RWPE2 (cell line): ENCODE results near the gene BBS12.

Experiments used
- ATAC-seq: fragments of 200-7000 bp; cut with Tn5 transposase; 3 replicates; pipeline ENCODE4 v1.9.1; 2021; ENCODE audit warnings: low read depth
- DNase-seq: peaks from one replicate; pipeline ENCODE4 v3.0.0-alpha.2; 2020; ENCODE audit warnings: low spot score
- H3K27ac ChIP-seq: fragments of 450-650 bp; 2 replicates; pipeline ENCODE4 v1.5.1; 2017; ENCODE audit warnings: mild to moderate bottlenecking; ENCODE audit not compliant: poor library complexity, severe bottlenecking
- H3K27me3 ChIP-seq: fragments of 250-450 bp; sonication (Bioruptor Pico); 2 replicates; pipeline ENCODE4 v1.5.1; 2021; ENCODE audit warnings: mild to moderate bottlenecking, moderate library complexity; ENCODE audit not compliant: insufficient read depth, poor library complexity, severe bottlenecking
- H3K36me3 ChIP-seq: fragments of 250-450 bp; sonication (Bioruptor Pico); 2 replicates; pipeline ENCODE4 v1.5.1; 2020; ENCODE audit warnings: low read depth, mild to moderate bottlenecking, moderate library complexity
- H3K4me1 ChIP-seq: fragments of 250-450 bp; sonication (Bioruptor Pico); 2 replicates; pipeline ENCODE4 v1.5.1; 2021; ENCODE audit warnings: mild to moderate bottlenecking, moderate library complexity; ENCODE audit not compliant: insufficient read depth, poor library complexity, severe bottlenecking
- H3K4me3 ChIP-seq: fragments of 250-450 bp; sonication (Bioruptor Pico); 2 replicates; pipeline ENCODE4 v1.5.1; 2021; ENCODE audit warnings: mild to moderate bottlenecking, moderate library complexity; ENCODE audit not compliant: severe bottlenecking
- H3K9me3 ChIP-seq: fragments of 250-450 bp; sonication (Bioruptor Pico); 2 replicates; pipeline ENCODE4 v1.5.1; 2021; ENCODE audit warnings: mild to moderate bottlenecking, moderate library complexity; ENCODE audit not compliant: severe bottlenecking
- TF ChIP-seq, protein P1 (sequence below): fragments of 450-650 bp; IDR thresholded peaks from one replicate; pipeline ENCODE4 v1.5.1; 2017; ENCODE audit warnings: mild to moderate bottlenecking, moderate library complexity; ENCODE audit not compliant: poor library complexity, severe bottlenecking

Gene BBS12

GRCh38 chr4:122793811-122794210 is 61.3 kb downstream of the BBS12 start:
- TF ChIP-seq, protein P1, sequence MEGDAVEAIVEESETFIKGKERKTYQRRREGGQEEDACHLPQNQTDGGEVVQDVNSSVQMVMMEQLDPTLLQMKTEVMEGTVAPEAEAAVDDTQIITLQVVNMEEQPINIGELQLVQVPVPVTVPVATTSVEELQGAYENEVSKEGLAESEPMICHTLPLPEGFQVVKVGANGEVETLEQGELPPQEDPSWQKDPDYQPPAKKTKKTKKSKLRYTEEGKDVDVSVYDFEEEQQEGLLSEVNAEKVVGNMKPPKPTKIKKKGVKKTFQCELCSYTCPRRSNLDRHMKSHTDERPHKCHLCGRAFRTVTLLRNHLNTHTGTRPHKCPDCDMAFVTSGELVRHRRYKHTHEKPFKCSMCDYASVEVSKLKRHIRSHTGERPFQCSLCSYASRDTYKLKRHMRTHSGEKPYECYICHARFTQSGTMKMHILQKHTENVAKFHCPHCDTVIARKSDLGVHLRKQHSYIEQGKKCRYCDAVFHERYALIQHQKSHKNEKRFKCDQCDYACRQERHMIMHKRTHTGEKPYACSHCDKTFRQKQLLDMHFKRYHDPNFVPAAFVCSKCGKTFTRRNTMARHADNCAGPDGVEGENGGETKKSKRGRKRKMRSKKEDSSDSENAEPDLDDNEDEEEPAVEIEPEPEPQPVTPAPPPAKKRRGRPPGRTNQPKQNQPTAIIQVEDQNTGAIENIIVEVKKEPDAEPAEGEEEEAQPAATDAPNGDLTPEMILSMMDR: no peak
- H3K27me3 ChIP-seq: no peaks in the 10 kb centered on the region
- H3K4me1 ChIP-seq: peaks cover 20% of the 10 kb centered on the region
- no peaks in the 10 kb centered on the region for H3K9me3 ChIP-seq
- H3K4me3 ChIP-seq: no peak overlapping the region
- DNase-seq (no peak), ATAC-seq (no peak)
- H3K36me3 ChIP-seq: no peaks in the 10 kb centered on the region
- no peak overlapping the region for H3K27ac ChIP-seq
